Breast epithelium (tissue), 4 donors: ENCODE measurements around the gene SERINC4. TPM values are rescaled to one million over a fixed set of nuclear protein-coding genes. Genes with fewer than 3 reads are reported as not detected.

Experiments
- DNase-seq, 2 donors: peaks; one replicate each; pipeline ENCODE4 v3.0.0-alpha.2; 2019; ENCODE audit warnings: low spot score in 2 of 2
- H3K27ac ChIP-seq, 2 donors: fragments of 200-600 bp; sonication (generic) in 1 of 2; one replicate each; pipeline ENCODE4 v1.5.1; 2016 to 2019; ENCODE audit warnings: mild to moderate bottlenecking in 1 of 2
- H3K27me3 ChIP-seq, 2 donors: fragments of 200-600 bp; sonication (generic) in 1 of 2; one replicate each; pipeline versions ENCODE4 v1.5.1 to v1.6.0; 2017 to 2019; ENCODE audit warnings: control low read depth in 1 of 2, mild to moderate bottlenecking in 1 of 2
- H3K36me3 ChIP-seq: fragments of 200-600 bp; one replicate; pipeline ENCODE4 v1.5.1; 2019
- H3K4me1 ChIP-seq, 2 donors: fragments of 200-600 bp; sonication (generic); one replicate each; pipeline ENCODE4 v1.5.1; 2016 to 2019; ENCODE audit warnings: control low read depth in 1 of 2
- H3K4me3 ChIP-seq, 3 donors: fragments of 200-600 bp; sonication (generic); 1 replicate in 2 of 3; 2 replicates in 1 of 3; pipeline ENCODE4 v1.5.1; 2016 to 2019; ENCODE audit warnings: mild to moderate bottlenecking in 3 of 3, moderate library complexity in 2 of 3
- H3K9me3 ChIP-seq, 2 donors: fragments of 200-600 bp; sonication (generic) in 1 of 2; one replicate each; pipeline ENCODE4 v1.5.1; 2016 to 2019; ENCODE audit warnings: control low read depth in 1 of 2
- CTCF ChIP-seq, 3 donors: fragments of 450-650 bp; IDR thresholded peaks; one replicate each; pipeline ENCODE4 v1.5.1; 2016 to 2017; ENCODE audit warnings: antibody characterized with exemption in 3 of 3, mild to moderate bottlenecking in 3 of 3, moderate library complexity in 3 of 3
- POLR2A ChIP-seq: fragments of 450-650 bp; IDR thresholded peaks from one replicate; pipeline ENCODE4 v1.6.1; 2016; ENCODE audit warnings: antibody characterized with exemption, mild to moderate bottlenecking, moderate library complexity
- POLR2AphosphoS5 ChIP-seq, 3 donors: sonication (generic); formaldehyde crosslinking; IDR thresholded peaks; one replicate each; pipeline ENCODE4 v1.6.1; 2017; ENCODE audit warnings: antibody characterized with exemption in 3 of 3
- intact Hi-C: fragments of 100-400 bp; cut with DNase I; formaldehyde crosslinking; loops from one replicate; pipeline ENCODE4 v1.15.1; 2023; ENCODE audit warnings: low total_unique reads
- total RNA-seq, 3 donors: library from RNA; depleted of rRNA; stranded (reverse); fragments of >200 nt; gene quantifications; one replicate each; pipeline ENCODE4 v1.1.0, GENCODE V29; 2016

SERINC4 gene
- total RNA-seq, 3 donors from 2014 or later = 0.16 TPM; not detected in 2

GRCh38 chr15:43792761-43793476 is 7.1 kb downstream of the SERINC4 start:
- DNase-seq = no peak
- Histone ChIP-seq H3K27ac (peak overlapping the region; percentile 97 to 99), H3K4me1 (peaks cover 6 to 9% of the 10 kb centered on the region in 2 donors), H3K27me3 (no peaks in the 10 kb centered on the region), H3K4me3 (peak overlapping the region; percentile 89 to 98 (median 96)), H3K36me3 (no peaks in the 10 kb centered on the region), H3K9me3 (no peaks in the 10 kb centered on the region)
- TF ChIP-seq POLR2AphosphoS5 (IDR thresholded peaks at IDR 0.05) = peak in 1 of 3 donors; percentile 7
- no peak for TF ChIP-seq CTCF (IDR thresholded peaks at IDR 0.05)
- TF ChIP-seq POLR2A = peak; percentile 8
- intact Hi-C loops = no loop called here

GRCh38 chr15:43791993-43792760 is 7.8 kb downstream of the SERINC4 start, which contains the start of gene SERF2:
Gene SERF2 (plus strand): TSS chr15:43792320. CDS start chr15:43792377, 57 bp downstream.
- H3K27ac ChIP-seq = peak within 1 kb of the TSS; percentile 97 to 99
- H3K4me1 ChIP-seq = peaks cover 6 to 8% of the 10 kb centered on the region in 2 donors
- H3K4me3 ChIP-seq = peak within 1 kb of the TSS; percentile 89 to 98 (median 96)
- intact Hi-C loops = no loop called here
- DNase-seq = peak; percentile 100
- no peaks in the 10 kb centered on the region for H3K27me3 ChIP-seq
- H3K9me3 ChIP-seq = no peaks in the 10 kb centered on the region
- no peaks in the 10 kb centered on the region for H3K36me3 ChIP-seq
- TF ChIP-seq POLR2A = peak; percentile 98
- no peak for TF ChIP-seq CTCF (IDR thresholded peaks at IDR 0.05)
- TF ChIP-seq POLR2AphosphoS5 (IDR thresholded peaks at IDR 0.05) = peak; percentile 96 to 100 (median 96)

- Histone ChIP-seq H3K27ac (no peak overlapping the region), H3K4me3 (no peak overlapping the region), H3K27me3 (no peaks in the 10 kb centered on the region), H3K9me3 (no peaks in the 10 kb centered on the region), H3K36me3 (no peaks in the 10 kb centered on the region), H3K4me1 (peaks cover 6 to 8% of the 10 kb centered on the region in 2 donors)
- TF ChIP-seq CTCF (IDR thresholded peaks at IDR 0.05) (no peak), POLR2A (no peak), POLR2AphosphoS5 (IDR thresholded peaks at IDR 0.05) (no peak)
- intact Hi-C loops = no loop called here
- no peak for DNase-seq
Observed at GRCh38 chr15:43789409-43789808, 10.6 kb downstream of the SERINC4 start.

GRCh38 chr15:43779016-43779415 is 21.0 kb downstream of the SERINC4 start:
- no peak overlapping the region for H3K4me3 ChIP-seq
- TF ChIP-seq POLR2AphosphoS5 (IDR thresholded peaks at IDR 0.05) = no peak
- no peak for TF ChIP-seq CTCF (IDR thresholded peaks at IDR 0.05)
- TF ChIP-seq POLR2A = no peak
- intact Hi-C loops = no loop called here
- no peak overlapping the region for H3K27ac ChIP-seq
- H3K36me3 ChIP-seq = no peaks in the 10 kb centered on the region
- no peak for DNase-seq
- no peaks in the 10 kb centered on the region for H3K27me3 ChIP-seq
- no peaks in the 10 kb centered on the region for H3K4me1 ChIP-seq
- H3K9me3 ChIP-seq = no peaks in the 10 kb centered on the region
